BE2C (cell line): Measurements from ENCODE around the gene NUP62CL.
"Not testable (repeated sequence)": the region's sequence is repeated elsewhere in the genome, so short reads cannot be mapped to it uniquely, and the experiment has no call there.

Experiments used
- DNase-seq: peaks from one replicate; pipeline ENCODE4 v3.0.0-alpha.2; 2020
- H3K27me3 ChIP-seq: fragments of 250-450 bp; sonication (Bioruptor Pico); 2 replicates; pipeline ENCODE4 v1.5.1; 2020; ENCODE audit warnings: mild to moderate bottlenecking
- H3K36me3 ChIP-seq: fragments of 250-450 bp; sonication (Bioruptor Pico); 2 replicates; pipeline ENCODE4 v1.5.1; 2020; ENCODE audit warnings: mild to moderate bottlenecking
- H3K4me1 ChIP-seq: fragments of 250-450 bp; sonication (Bioruptor Pico); 2 replicates; pipeline ENCODE4 v1.5.1; 2020
- H3K4me3 ChIP-seq: 2 replicates; pipeline ENCODE4 v1.5.1; 2011; ENCODE audit warnings: low read depth, low read length
- H3K9me3 ChIP-seq: fragments of 250-450 bp; sonication (Bioruptor Pico); 2 replicates; pipeline ENCODE4 v1.5.1; 2020
- TF ChIP-seq, protein P1 (sequence below): IDR thresholded peaks from 2 replicates; pipeline ENCODE4 v1.5.1; 2012; ENCODE audit warnings: mild to moderate bottlenecking, low read depth, low read length

The NUP62CL gene

DNA sequence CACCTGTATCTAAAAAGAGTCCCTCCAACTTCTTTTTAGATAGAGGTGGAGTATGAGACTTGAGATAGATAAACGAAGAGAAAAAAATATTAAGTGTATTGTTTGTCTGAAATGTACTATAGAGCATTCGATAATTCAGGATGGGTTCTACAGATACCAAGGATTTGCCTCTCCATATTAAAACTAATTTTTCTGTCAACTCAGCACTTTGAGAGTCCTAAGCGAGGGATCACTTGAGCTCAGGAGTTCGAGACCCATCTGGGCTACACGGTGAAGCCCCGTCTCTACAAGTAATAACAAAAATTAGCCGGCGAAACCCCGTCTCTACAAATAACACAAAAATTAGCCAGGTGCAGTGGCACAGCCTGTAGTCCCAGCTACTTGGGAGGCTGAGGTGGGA, 1.7 kb upstream of the NUP62CL start:
- Histone ChIP-seq H3K4me3 (no peak overlapping the region), H3K27me3 (no peaks in the 10 kb centered on the region), H3K4me1 (no peaks in the 10 kb centered on the region), H3K36me3 (no peaks in the 10 kb centered on the region), H3K9me3 (no peaks in the 10 kb centered on the region)
- TF ChIP-seq, protein P1, sequence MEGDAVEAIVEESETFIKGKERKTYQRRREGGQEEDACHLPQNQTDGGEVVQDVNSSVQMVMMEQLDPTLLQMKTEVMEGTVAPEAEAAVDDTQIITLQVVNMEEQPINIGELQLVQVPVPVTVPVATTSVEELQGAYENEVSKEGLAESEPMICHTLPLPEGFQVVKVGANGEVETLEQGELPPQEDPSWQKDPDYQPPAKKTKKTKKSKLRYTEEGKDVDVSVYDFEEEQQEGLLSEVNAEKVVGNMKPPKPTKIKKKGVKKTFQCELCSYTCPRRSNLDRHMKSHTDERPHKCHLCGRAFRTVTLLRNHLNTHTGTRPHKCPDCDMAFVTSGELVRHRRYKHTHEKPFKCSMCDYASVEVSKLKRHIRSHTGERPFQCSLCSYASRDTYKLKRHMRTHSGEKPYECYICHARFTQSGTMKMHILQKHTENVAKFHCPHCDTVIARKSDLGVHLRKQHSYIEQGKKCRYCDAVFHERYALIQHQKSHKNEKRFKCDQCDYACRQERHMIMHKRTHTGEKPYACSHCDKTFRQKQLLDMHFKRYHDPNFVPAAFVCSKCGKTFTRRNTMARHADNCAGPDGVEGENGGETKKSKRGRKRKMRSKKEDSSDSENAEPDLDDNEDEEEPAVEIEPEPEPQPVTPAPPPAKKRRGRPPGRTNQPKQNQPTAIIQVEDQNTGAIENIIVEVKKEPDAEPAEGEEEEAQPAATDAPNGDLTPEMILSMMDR, result no peak
- DNase-seq, result no peak

DNA sequence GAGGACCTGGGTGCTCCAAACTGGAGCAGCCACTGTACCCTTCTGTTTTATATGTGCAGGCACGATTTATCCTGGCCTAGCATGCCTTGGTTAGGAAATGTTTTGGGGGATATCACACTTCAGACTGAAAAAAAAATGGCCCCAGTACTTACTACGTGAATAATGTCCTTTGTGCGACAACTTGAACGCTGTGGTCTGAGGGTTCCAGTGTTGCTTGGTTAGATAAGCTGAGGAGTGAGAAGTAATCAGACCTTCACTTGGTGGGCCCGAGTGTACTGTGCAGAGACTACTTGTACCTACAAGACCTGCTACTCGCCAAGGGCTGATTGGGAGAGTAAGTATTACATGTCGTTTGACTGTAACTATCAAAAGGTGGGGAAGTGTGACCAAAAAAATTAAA, 856 bp upstream of the NUP62CL start:
- Histone ChIP-seq H3K4me3 (no peak overlapping the region), H3K36me3 (no peaks in the 10 kb centered on the region), H3K9me3 (no peaks in the 10 kb centered on the region), H3K4me1 (no peaks in the 10 kb centered on the region), H3K27me3 (no peaks in the 10 kb centered on the region)
- no peak for DNase-seq
- TF ChIP-seq, protein P1, result no peak

DNA sequence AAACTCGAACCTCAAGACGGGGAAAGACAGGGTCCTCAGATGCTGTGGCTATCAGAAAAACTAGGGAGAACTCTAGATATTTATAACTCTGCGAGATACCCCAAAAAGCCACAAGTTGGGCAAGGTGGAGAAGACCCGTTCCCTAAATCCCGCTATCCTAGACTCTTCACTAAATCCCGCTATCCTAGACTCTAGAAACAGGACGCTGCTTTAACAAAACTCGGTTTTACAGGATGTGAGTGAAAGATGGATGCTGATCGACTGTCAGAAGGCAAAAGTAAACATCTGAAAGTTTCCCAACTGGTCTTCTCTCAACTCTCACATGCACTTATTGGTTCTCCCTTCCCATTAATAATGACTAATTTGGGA, 448 bp upstream of the NUP62CL start:
- TF ChIP-seq, protein P1, result no peak
- no peak overlapping the region; the same call in 1 of the 2 replicates for H3K4me3 ChIP-seq
- no peaks in the 10 kb centered on the region for H3K36me3 ChIP-seq
- no peaks in the 10 kb centered on the region for H3K9me3 ChIP-seq
- H3K4me1 ChIP-seq, result no peaks in the 10 kb centered on the region
- no peak for DNase-seq
- H3K27me3 ChIP-seq, result no peaks in the 10 kb centered on the region

DNA sequence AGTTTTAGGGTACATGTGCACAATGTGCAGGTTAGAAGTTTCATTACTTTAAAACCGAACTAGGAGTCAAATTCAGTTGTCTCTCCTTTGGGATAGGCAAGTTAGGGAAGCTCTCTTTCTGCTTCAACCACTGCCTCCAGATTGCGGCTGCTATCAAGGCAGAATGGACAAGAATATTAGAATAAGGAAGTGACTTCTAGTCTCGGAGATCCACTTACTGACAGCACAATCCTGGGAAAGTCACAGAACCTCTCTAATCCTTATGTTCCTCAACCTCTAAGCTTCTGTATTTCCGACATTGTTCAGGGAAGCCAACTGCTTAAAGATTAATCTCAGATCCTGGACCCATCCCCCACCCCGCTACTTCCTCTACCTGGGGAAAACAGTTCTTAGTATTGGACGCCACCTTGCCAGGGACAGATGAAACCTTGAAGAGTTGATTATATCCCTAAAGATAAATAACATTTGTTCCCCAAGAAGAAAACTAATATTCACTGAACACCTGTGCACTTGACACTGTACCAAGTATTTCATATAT, 2.1 kb downstream of the NUP62CL start:
- Histone ChIP-seq H3K36me3 (no peaks in the 10 kb centered on the region), H3K27me3 (no peaks in the 10 kb centered on the region), H3K4me3 (no peak overlapping the region), H3K4me1 (no peaks in the 10 kb centered on the region), H3K9me3 (no peaks in the 10 kb centered on the region)
- TF ChIP-seq, protein P1, result no peak
- no peak for DNase-seq

DNA sequence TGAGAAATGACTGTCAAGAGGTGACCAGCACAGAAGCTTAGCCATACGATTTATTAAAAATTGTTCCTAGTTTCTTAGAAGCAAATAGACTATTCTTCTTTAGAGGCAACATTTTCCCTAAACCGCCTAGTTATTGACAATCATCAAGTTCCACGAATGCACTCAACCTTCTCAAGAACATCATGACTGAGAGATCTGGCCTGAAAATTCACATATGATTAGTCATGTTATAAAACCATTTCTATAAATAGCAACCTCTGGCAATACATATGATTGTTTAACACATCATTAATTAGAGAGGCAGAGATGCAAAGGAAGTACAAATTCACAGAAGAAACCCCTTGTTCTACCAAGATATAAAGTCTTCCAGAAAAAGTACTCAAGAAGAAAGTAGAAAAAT, 6.7 kb downstream of the NUP62CL start:
- no peak for DNase-seq
- H3K9me3 ChIP-seq, result no peaks in the 10 kb centered on the region
- no peaks in the 10 kb centered on the region for H3K27me3 ChIP-seq
- TF ChIP-seq, protein P1, result no peak
- no peaks in the 10 kb centered on the region for H3K4me1 ChIP-seq
- H3K4me3 ChIP-seq, result no peak overlapping the region
- no peaks in the 10 kb centered on the region for H3K36me3 ChIP-seq

DNA sequence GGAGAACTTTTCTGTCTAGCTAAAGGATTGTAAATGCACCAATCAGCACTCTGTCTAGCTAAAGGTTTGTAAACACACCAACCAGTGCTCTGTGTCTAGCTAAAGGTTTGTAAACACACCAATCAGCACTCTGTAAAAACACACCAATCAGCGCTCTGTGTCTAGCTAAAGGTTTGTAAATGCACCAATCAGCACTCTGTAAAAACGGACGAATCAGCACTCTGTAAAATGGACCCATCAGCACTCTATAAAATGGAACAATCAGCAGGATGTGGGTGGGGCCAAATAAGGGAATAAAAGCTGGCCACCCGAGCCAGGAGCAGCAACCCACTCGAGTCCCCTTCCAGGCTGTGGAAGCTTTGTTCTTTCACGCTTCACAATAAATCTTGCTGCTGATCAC, 8.2 kb downstream of the NUP62CL start:
- H3K4me1 ChIP-seq, H3K4me3 ChIP-seq: not testable (repeated sequence)

DNA sequence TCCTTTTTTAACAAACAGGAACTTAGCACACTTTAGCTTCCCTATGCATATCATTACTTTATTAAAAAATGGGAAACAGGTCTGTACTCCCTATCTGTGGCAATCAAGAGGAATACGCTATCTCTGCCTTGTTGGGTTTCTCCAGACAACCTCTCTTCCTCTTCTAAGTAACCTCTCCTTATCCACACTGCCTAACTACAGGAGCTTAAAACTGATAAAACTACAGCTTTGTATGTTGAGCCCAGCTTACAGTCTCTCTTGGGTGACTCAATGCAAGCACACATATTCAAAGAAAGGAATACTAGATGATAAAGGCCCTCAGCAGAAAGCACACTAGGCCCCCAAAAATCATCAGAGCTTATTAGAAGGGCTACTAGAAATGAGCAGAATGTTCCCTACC, 8.9 kb downstream of the NUP62CL start:
- Histone ChIP-seq H3K4me3 (no peak overlapping the region), H3K27me3 (no peaks in the 10 kb centered on the region), H3K36me3 (no peaks in the 10 kb centered on the region), H3K4me1 (no peaks in the 10 kb centered on the region), H3K9me3 (no peaks in the 10 kb centered on the region)
- DNase-seq, result no peak
- TF ChIP-seq, protein P1, result no peak

More for the DNA sequence above, 8.2 kb downstream of the NUP62CL start:
- not testable (repeated sequence) for H3K27me3 ChIP-seq, DNase-seq, H3K9me3 ChIP-seq, H3K36me3 ChIP-seq
